ENCODE data around the gene PRSS53.

- no peak for TF ChIP-seq EZH2 (optimal IDR thresholded peaks at IDR 0.05; ENCODE audit: low read depth, low read length)
- no peak for TF ChIP-seq EZH2phosphoT487 (IDR thresholded peaks at IDR 0.05; ENCODE audit: low read length)
Measured at GRCh38 chr16:31085873-31086628, 2.7 kb downstream of the PRSS53 start.
